ENCODE data around the gene COL6A5. TPM values are rescaled to one million over a fixed set of nuclear protein-coding genes. Genes with fewer than 3 reads are reported as not detected.
A peak's percentile ranks its signal among the peaks of the same experiment; 100 is the strongest.

COL6A5 gene
- total and polyA plus RNA-seq, 4 donors: 0.01 to 0.09 TPM; not detected in 2

DNA sequence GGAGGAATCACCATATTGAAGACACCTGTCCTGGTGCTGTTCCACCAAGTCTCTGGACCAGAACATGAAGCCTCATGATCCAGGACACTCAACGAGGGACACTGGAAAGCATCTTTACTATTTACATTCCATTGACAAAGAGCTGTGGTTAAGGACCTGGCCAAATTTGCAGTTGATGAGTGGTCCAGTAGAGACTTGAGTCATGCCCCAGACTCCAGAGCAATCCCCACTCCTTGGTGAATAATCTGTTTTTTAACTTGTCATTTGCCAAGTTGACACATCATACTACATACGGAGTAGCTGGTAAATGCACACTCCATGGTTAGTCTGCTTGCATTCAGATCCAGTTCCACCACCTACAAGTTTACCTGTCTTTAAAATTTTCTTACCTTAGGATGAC lies 170.3 kb downstream of the COL6A5 start (continued):
- TF ChIP-seq, protein P1, sequence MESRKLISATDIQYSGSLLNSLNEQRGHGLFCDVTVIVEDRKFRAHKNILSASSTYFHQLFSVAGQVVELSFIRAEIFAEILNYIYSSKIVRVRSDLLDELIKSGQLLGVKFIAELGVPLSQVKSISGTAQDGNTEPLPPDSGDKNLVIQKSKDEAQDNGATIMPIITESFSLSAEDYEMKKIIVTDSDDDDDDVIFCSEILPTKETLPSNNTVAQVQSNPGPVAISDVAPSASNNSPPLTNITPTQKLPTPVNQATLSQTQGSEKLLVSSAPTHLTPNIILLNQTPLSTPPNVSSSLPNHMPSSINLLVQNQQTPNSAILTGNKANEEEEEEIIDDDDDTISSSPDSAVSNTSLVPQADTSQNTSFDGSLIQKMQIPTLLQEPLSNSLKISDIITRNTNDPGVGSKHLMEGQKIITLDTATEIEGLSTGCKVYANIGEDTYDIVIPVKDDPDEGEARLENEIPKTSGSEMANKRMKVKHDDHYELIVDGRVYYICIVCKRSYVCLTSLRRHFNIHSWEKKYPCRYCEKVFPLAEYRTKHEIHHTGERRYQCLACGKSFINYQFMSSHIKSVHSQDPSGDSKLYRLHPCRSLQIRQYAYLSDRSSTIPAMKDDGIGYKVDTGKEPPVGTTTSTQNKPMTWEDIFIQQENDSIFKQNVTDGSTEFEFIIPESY (IDR thresholded peaks at IDR 0.05): no peak
- no peak for TF ChIP-seq EGR1 (IDR thresholded peaks at IDR 0.05; ENCODE audit: low read depth in 2 of 2)

DNA sequence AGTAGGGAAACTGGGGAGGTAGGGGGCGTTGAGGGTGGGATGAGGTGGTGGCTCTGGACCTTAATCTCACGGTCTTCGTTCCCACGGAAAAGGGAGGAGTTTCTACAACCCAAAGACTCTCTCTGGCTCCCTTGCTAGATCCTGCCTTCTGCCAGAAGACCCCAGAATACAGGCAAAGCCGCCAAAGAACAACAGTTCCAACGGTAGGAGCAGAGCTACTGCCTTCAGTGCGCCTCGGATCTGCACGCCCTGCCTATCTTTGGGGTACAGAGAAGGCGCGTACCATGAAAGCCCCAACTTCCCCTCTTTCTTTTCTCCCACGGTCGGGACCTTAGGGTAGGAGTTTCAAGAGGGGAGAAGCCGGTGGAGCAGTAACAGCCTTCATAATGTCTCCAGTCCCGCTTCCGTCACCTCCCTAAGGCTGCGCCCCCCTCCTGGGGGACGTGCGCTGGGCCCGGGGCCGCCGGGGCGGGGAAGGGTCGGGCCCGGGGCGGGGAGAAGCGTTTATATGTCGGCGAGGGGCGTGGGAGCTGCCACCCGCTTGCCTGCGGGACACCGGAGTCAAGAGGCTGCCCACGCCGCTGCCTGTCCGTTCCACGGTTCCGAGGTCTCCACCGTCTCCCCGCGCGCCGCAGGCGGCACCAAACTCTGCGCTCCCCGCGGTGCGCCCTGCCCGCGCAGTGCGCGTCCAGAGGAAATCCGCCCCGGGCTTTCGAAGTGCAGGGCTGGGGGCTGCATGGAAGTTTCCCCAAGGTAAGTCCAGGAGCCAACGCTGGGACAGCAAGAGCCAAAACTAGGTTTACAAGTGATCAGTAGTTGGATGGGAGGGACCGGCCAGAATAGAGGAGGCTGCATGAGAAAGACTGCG lies 171.4 kb downstream of the COL6A5 start, which contains the start of gene COL6A6:
COL6A6 (plus strand) TSS at position 533 of the 868 bp plus-strand sequence. CDS start 43,188 bp downstream, outside the sequence.
- Histone ChIP-seq H3K4me1 (ENCODE audit: control insufficient read depth in 4 of 4, insufficient read depth in 4 of 4, low read length in 3 of 4) (peaks cover 0 to 2% (median 0%) of the 10 kb centered on the region in 4 donors), H3K4me3 (ENCODE audit: low read depth in 1 of 3, low read length in 3 of 3) (peak within 1 kb of the TSS in 1 of 3 donors; percentile 22), H3K27me3 (ENCODE audit: control insufficient read depth in 4 of 4, insufficient read depth in 4 of 4, low read length in 3 of 4) (peaks cover 0 to 7% (median 5%) of the 10 kb centered on the region in 4 donors), H3K36me3 (ENCODE audit: control insufficient read depth in 4 of 4, insufficient read depth in 3 of 4, low read depth in 1 of 4, low read length in 3 of 4) (no peaks in the 10 kb centered on the region), H3K27ac (ENCODE audit: low read depth in 1 of 2, low read length in 2 of 2) (no peak within 1 kb of the TSS), H3K9ac (ENCODE audit: low read depth in 1 of 2, low read length in 2 of 2) (no peak within 1 kb of the TSS), H3K9me3 (ENCODE audit: control insufficient read depth in 4 of 4, low read length in 3 of 4) (peaks cover 0 to 5% (median 3%) of the 10 kb centered on the region in 4 donors)
- TF ChIP-seq EGR1 (IDR thresholded peaks at IDR 0.05; ENCODE audit: low read depth in 2 of 2): no peak
- no peak for TF ChIP-seq RXRA (IDR thresholded peaks at IDR 0.05)
- no peak for TF ChIP-seq SP1 (IDR thresholded peaks at IDR 0.05)
- no peak for TF ChIP-seq FOXA2 (IDR thresholded peaks at IDR 0.05)
- TF ChIP-seq, protein P2, sequence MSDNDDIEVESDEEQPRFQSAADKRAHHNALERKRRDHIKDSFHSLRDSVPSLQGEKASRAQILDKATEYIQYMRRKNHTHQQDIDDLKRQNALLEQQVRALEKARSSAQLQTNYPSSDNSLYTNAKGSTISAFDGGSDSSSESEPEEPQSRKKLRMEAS (IDR thresholded peaks at IDR 0.05): no peak
- no peak for TF ChIP-seq RAD21 (IDR thresholded peaks at IDR 0.05)
- WGBS: 4% methylated on average over 58 of the region's 58 CpGs
- no peak for DNase-seq (ENCODE audit: low spot score)

DNA sequence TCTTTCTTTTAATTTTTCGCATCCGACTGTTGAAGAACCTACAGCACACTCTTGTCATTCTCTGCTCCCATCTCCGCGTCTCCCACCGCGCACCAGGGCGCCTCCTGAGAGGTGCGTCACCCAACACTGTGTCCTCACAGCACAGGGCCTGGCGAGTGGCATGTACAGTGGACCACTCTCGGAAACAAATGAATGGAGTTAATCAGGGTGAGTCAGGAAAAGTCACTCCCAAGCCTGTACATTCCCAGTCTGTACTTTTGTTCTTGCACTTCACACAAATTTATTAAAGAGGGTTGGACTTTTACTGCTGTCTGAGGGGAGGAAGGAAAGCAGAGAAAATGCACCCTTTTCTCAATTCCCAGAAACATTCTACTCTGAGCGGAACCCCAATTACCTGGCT lies 172.1 kb downstream of the COL6A5 start:
- H3K27ac ChIP-seq (ENCODE audit: low read depth in 1 of 2, low read length in 2 of 2): no peak overlapping the region
- WGBS: 24% methylated on average over 11 of the region's 11 CpGs
- peak overlapping the region in 1 of 3 donors; percentile 22 for H3K4me3 ChIP-seq (ENCODE audit: low read depth in 1 of 3, low read length in 3 of 3)
- no peak for TF ChIP-seq NR2F2 (IDR thresholded peaks at IDR 0.05)
- TF ChIP-seq HNF4G (IDR thresholded peaks at IDR 0.05): no peak
- no peak for TF ChIP-seq EGR1 (IDR thresholded peaks at IDR 0.05; ENCODE audit: low read depth in 2 of 2)
- no peak for TF ChIP-seq FOXA2 (IDR thresholded peaks at IDR 0.05)
- TF ChIP-seq FOXA1 (IDR thresholded peaks at IDR 0.05): no peak
- no peak for TF ChIP-seq HNF4A (conservative IDR thresholded peaks at IDR 0.05)
- TF ChIP-seq SP1 (IDR thresholded peaks at IDR 0.05): no peak
- TF ChIP-seq, protein P1 (IDR thresholded peaks at IDR 0.05): no peak
- TF ChIP-seq, protein P3, sequence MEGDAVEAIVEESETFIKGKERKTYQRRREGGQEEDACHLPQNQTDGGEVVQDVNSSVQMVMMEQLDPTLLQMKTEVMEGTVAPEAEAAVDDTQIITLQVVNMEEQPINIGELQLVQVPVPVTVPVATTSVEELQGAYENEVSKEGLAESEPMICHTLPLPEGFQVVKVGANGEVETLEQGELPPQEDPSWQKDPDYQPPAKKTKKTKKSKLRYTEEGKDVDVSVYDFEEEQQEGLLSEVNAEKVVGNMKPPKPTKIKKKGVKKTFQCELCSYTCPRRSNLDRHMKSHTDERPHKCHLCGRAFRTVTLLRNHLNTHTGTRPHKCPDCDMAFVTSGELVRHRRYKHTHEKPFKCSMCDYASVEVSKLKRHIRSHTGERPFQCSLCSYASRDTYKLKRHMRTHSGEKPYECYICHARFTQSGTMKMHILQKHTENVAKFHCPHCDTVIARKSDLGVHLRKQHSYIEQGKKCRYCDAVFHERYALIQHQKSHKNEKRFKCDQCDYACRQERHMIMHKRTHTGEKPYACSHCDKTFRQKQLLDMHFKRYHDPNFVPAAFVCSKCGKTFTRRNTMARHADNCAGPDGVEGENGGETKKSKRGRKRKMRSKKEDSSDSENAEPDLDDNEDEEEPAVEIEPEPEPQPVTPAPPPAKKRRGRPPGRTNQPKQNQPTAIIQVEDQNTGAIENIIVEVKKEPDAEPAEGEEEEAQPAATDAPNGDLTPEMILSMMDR (IDR thresholded peaks at IDR 0.05; ENCODE audit: low read depth, low read length, missing input control): no peak
- no peak for TF ChIP-seq ATF3 (IDR thresholded peaks at IDR 0.05)
- no peak overlapping the region for H3K9ac ChIP-seq (ENCODE audit: low read depth in 1 of 2, low read length in 2 of 2)
- DNase-seq (ENCODE audit: low spot score): no peak
- H3K9me3 ChIP-seq (ENCODE audit: control insufficient read depth in 4 of 4, low read length in 3 of 4): peaks cover 0 to 5% (median 3%) of the 10 kb centered on the region in 4 donors
- H3K4me1 ChIP-seq (ENCODE audit: control insufficient read depth in 4 of 4, insufficient read depth in 4 of 4, low read length in 3 of 4): peaks cover 0 to 2% (median 0%) of the 10 kb centered on the region in 4 donors
- H3K27me3 ChIP-seq (ENCODE audit: control insufficient read depth in 4 of 4, insufficient read depth in 4 of 4, low read length in 3 of 4): peaks cover 0 to 7% (median 5%) of the 10 kb centered on the region in 4 donors
- no peaks in the 10 kb centered on the region for H3K36me3 ChIP-seq (ENCODE audit: control insufficient read depth in 4 of 4, insufficient read depth in 3 of 4, low read depth in 1 of 4, low read length in 3 of 4)
